HCT116 (cell line): ENCODE results near the gene MUC3A. TPM values are rescaled to one million over a fixed set of nuclear protein-coding genes. Genes with fewer than 3 reads are reported as not detected.

Experiments used
- ATAC-seq: fragments of 200-7000 bp; cut with Tn5 transposase; 2 replicates; pipeline ENCODE4 v1.9.1; 2020; ENCODE audit warnings: mild to moderate bottlenecking, moderate library complexity
- BruUV-seq: library from RNA; stranded (reverse); fragments of 400-500 nt; replicated peaks from 2 replicates; lab custom pipeline; 2021; lab: Mats Ljungman, UMichigan
- CTCF ChIA-PET: fragments of 300-600 bp; sonication (Branson Sonifier 250); formaldehyde crosslinking; loops from one replicate; lab custom pipeline; 2021; ENCODE audit warnings: antibody characterized with exemption; lab: Charles Lee
- POLR2A ChIA-PET: fragments of 300-600, 350-600 bp; sonication (Branson Sonifier 250); formaldehyde crosslinking; loops from one replicate; lab custom pipeline; 2021; ENCODE audit warnings: antibody characterized with exemption; lab: Charles Lee
- RAD21 ChIA-PET, 2 experiments: fragments of 300-600 bp; sonication (Branson Sonifier 250); formaldehyde crosslinking; loops; one replicate each; lab custom pipeline; 2023; ENCODE audit warnings: low total read pairs in 2 of 2; ENCODE audit not compliant: uncharacterized antibody in 2 of 2, unreplicated experiment in 2 of 2, low non-redundant PET in 1 of 2; lab: Charles Lee
- DNase-seq: peaks from one replicate; pipeline ENCODE4 v3.0.0-alpha.2; 2010; ENCODE audit warnings: low read depth, low spot score
- H2AFZ ChIP-seq: fragments of 200-600 bp; shearing (Covaris generic), sonication (generic); 2 replicates; pipeline ENCODE4 v1.6.1; 2017; ENCODE audit warnings: low read depth, mixed run types, mixed read lengths, antibody characterized with exemption, low read length; ENCODE audit not compliant: poor library complexity, severe bottlenecking
- H3K27ac ChIP-seq: 2 replicates; pipeline ENCODE4 v1.5.1; 2012; ENCODE audit warnings: low read depth, low read length
- H3K27me3 ChIP-seq: fragments of 200-600 bp; sonication (generic); 2 replicates; pipeline ENCODE4 v1.6.1; 2016; ENCODE audit warnings: mixed run types, low read length, mixed read lengths; ENCODE audit not compliant: insufficient read depth
- H3K36me3 ChIP-seq, 2 experiments: fragments of 200-500 bp in 1 of 2; fragments of 200-600 bp in 1 of 2; sonication (Bioruptor generic) in 1 of 2; sonication (generic) in 1 of 2; 2 replicates each; pipeline versions ENCODE4 v1.5.1 to v1.6.1; 2014 to 2016; ENCODE audit warnings: low read length in 2 of 2, inconsistent platforms in 1 of 2, mixed read lengths in 1 of 2, mixed run types in 1 of 2; ENCODE audit not compliant: insufficient read depth in 2 of 2, control insufficient read depth in 1 of 2
- H3K4me1 ChIP-seq, 2 experiments: fragments of 200-600 bp in 1 of 2; sonication (generic) in 1 of 2; 2 replicates each; pipeline versions ENCODE4 v1.5.1 to v1.6.1; 2012 to 2017; ENCODE audit warnings: low read length in 2 of 2, inconsistent platforms in 1 of 2, mild to moderate bottlenecking in 1 of 2, mixed read lengths in 1 of 2, mixed run types in 1 of 2, moderate library complexity in 1 of 2; ENCODE audit not compliant: insufficient read depth in 2 of 2, control insufficient read depth in 1 of 2
- H3K4me2 ChIP-seq: fragments of 200-600 bp; sonication (generic); 2 replicates; pipeline ENCODE4 v1.6.1; 2017; ENCODE audit warnings: mixed run types, low read length, mixed read lengths
- H3K4me3 ChIP-seq, 2 experiments: fragments of 200-600 bp in 1 of 2; sonication (generic) in 1 of 2; replicated peaks in 1 of 2; 2 replicates each; pipeline ENCODE4 v1.5.1; 2011 to 2016; ENCODE audit warnings: low read length in 2 of 2, control low read depth in 1 of 2, low read depth in 1 of 2, mild to moderate bottlenecking in 1 of 2, mixed read lengths in 1 of 2, mixed run types in 1 of 2
- H3K79me2 ChIP-seq: fragments of 200-600 bp; sonication (generic); 2 replicates; pipeline ENCODE4 v1.6.1; 2017; ENCODE audit warnings: mild to moderate bottlenecking, mixed run types, low read length, moderate library complexity, mixed read lengths; ENCODE audit not compliant: insufficient read depth
- H3K9ac ChIP-seq: fragments of 200-600 bp; sonication (generic); 2 replicates; pipeline ENCODE4 v1.6.1; 2016; ENCODE audit warnings: low read length, mixed read lengths
- H3K9me2 ChIP-seq: fragments of 200-600 bp; sonication (generic), shearing (Covaris generic); 2 replicates; pipeline ENCODE4 v1.6.1; 2017; ENCODE audit warnings: mixed run types, mild to moderate bottlenecking, moderate library complexity; ENCODE audit not compliant: insufficient read depth
- H3K9me3 ChIP-seq, 2 experiments: fragments of 200-500 bp in 1 of 2; fragments of 200-600 bp in 1 of 2; sonication (Bioruptor generic) in 1 of 2; sonication (generic) in 1 of 2; 2 replicates each; pipeline ENCODE4 v1.6.1; 2014 to 2017; ENCODE audit warnings: low read length in 2 of 2, mixed read lengths in 2 of 2, inconsistent platforms in 1 of 2, low read depth in 1 of 2, mild to moderate bottlenecking in 1 of 2, mixed run types in 1 of 2, moderate library complexity in 1 of 2; ENCODE audit not compliant: control insufficient read depth in 1 of 2, insufficient read depth in 1 of 2
- H4K20me1 ChIP-seq: fragments of 200-600 bp; sonication (generic), shearing (Covaris generic); 2 replicates; pipeline ENCODE4 v1.6.1; 2017; ENCODE audit warnings: mixed run types, mild to moderate bottlenecking, moderate library complexity; ENCODE audit not compliant: insufficient read depth
- CBX3 ChIP-seq: IDR thresholded peaks from 2 replicates; pipeline ENCODE4 v1.6.1; 2012; ENCODE audit warnings: low read depth
- CTCF ChIP-seq, 3 experiments: fragments of 200-600 bp in 1 of 3; sonication (generic) in 1 of 3; IDR thresholded peaks in 2 of 3; conservative IDR thresholded peaks in 1 of 3; 2 replicates each; pipeline ENCODE4 v1.5.1; 2012 to 2017; ENCODE audit warnings: low read depth in 2 of 3, low read length in 2 of 3, antibody characterized with exemption in 1 of 3, borderline replicate concordance in 1 of 3, control low read depth in 1 of 3, mild to moderate bottlenecking in 1 of 3, mixed read lengths in 1 of 3, mixed run types in 1 of 3, moderate library complexity in 1 of 3; ENCODE audit not compliant: insufficient read depth in 1 of 3
- ELF1 ChIP-seq: IDR thresholded peaks from 2 replicates; pipeline ENCODE4 v1.6.1; 2012; ENCODE audit warnings: low read depth, borderline replicate concordance
- EZH2phosphoT487 ChIP-seq: fragments of 200-600 bp; IDR thresholded peaks from 2 replicates; pipeline ENCODE4 v1.6.1; 2018; ENCODE audit warnings: antibody characterized with exemption, borderline replicate concordance
- FOSL1 ChIP-seq: IDR thresholded peaks from 2 replicates; pipeline ENCODE4 v1.6.1; 2012; ENCODE audit warnings: low read depth
- POLR2AphosphoS5 ChIP-seq: IDR thresholded peaks from 2 replicates; pipeline ENCODE4 v1.6.1; 2011; ENCODE audit warnings: mild to moderate bottlenecking, low read depth, low read length, moderate library complexity
- REST ChIP-seq: IDR thresholded peaks from 2 replicates; pipeline ENCODE4 v1.6.1; 2012; ENCODE audit warnings: low read depth
- SIN3A ChIP-seq: IDR thresholded peaks from 2 replicates; pipeline ENCODE4 v1.6.1; 2012; ENCODE audit warnings: low read depth
- SP1 ChIP-seq: IDR thresholded peaks from 2 replicates; pipeline ENCODE4 v1.6.1; 2012; ENCODE audit warnings: low read depth
- YY1 ChIP-seq: IDR thresholded peaks from 2 replicates; pipeline ENCODE4 v1.6.1; 2011; ENCODE audit warnings: low read length, low read depth, moderate library complexity, mild to moderate bottlenecking; ENCODE audit not compliant: insufficient replicate concordance; ENCODE audit errors: extremely low read depth
- ZBTB33 ChIP-seq: IDR thresholded peaks from 2 replicates; pipeline ENCODE4 v1.6.1; 2011; ENCODE audit warnings: mild to moderate bottlenecking, low read length, moderate library complexity; ENCODE audit not compliant: insufficient replicate concordance; ENCODE audit errors: extremely low read depth
- ZFX ChIP-seq: fragments of 450-650 bp; IDR thresholded peaks from 2 replicates; pipeline ENCODE4 v1.6.1; 2017
- ZNF274 ChIP-seq: fragments of 200-500 bp; sonication (Bioruptor generic); IDR thresholded peaks from 2 replicates; pipeline ENCODE4 v1.6.1; 2014; ENCODE audit warnings: mild to moderate bottlenecking, low read depth, low read length, inconsistent platforms
- intact Hi-C: fragments of 100-400 bp; cut with micrococcal nuclease; formaldehyde crosslinking; loops from 2 replicates; pipeline ENCODE4 v1.10.0; 2022
- total RNA-seq: library from RNA; stranded (reverse); gene quantifications from one replicate; pipeline ENCODE4 v1.2.1, GENCODE V29; 2021; ENCODE audit not compliant: unreplicated experiment
- TF ChIP-seq, protein P1 (sequence below): IDR thresholded peaks from 2 replicates; pipeline ENCODE4 v1.6.1; 2012
- TF ChIP-seq, protein P2 (sequence below): IDR thresholded peaks from 2 replicates; pipeline ENCODE4 v1.6.1; 2012

The MUC3A gene
- total RNA-seq, 1 experiment from 2014 or later = 30.8 TPM

- ChIA-PET POLR2A (no interaction called here), CTCF (no interaction called here), RAD21 (no interaction called here)
- TF ChIP-seq REST = no peak
- TF ChIP-seq, protein P1, sequence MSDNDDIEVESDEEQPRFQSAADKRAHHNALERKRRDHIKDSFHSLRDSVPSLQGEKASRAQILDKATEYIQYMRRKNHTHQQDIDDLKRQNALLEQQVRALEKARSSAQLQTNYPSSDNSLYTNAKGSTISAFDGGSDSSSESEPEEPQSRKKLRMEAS = no peak
- TF ChIP-seq POLR2AphosphoS5 = no peak
- no peak for TF ChIP-seq EZH2phosphoT487
- no peak for TF ChIP-seq FOSL1
- no peak for TF ChIP-seq ZFX
- no peak for TF ChIP-seq SIN3A
- no peak for TF ChIP-seq YY1
- TF ChIP-seq ZNF274 = no peak
- no peak for TF ChIP-seq CTCF (IDR thresholded peaks at IDR 0.05 in 2 of 3, conservative IDR thresholded peaks at IDR 0.05 in 1 of 3; ENCODE audit: borderline replicate concordance in 1 of 3, insufficient read depth in 1 of 3, low read depth in 2 of 3, low read length in 2 of 3)
- TF ChIP-seq ZBTB33 = no peak
- TF ChIP-seq, protein P2, sequence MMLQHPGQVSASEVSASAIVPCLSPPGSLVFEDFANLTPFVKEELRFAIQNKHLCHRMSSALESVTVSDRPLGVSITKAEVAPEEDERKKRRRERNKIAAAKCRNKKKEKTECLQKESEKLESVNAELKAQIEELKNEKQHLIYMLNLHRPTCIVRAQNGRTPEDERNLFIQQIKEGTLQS = no peak
- TF ChIP-seq CBX3 = no peak
- no peak for TF ChIP-seq ELF1
- no peak for TF ChIP-seq SP1
- ATAC-seq (peak; percentile 30; the same call in 1 of the 2 replicates), DNase-seq (no peak)
- Histone ChIP-seq H3K27me3 (no peaks in the 10 kb centered on the region), H4K20me1 (no peaks in the 10 kb centered on the region), H3K4me3 (no peak overlapping the region), H3K4me2 (no peak overlapping the region), H3K9me2 (no peaks in the 10 kb centered on the region), H3K4me1 (peaks cover 0 to 5% of the 10 kb centered on the region in 2 experiments; a peak in 2 of 4 replicates), H3K27ac (no peak overlapping the region), H3K36me3 (no peaks in the 10 kb centered on the region), H2AFZ (no peak overlapping the region), H3K9me3 (no peaks in the 10 kb centered on the region), H3K9ac (no peak overlapping the region), H3K79me2 (no peaks in the 10 kb centered on the region)
- intact Hi-C loops = no loop called here
- BruUV-seq = no TSS peak
Observed at GRCh38 chr7:100914879-100915447, 34.4 kb upstream of the MUC3A start.
